Measurements from ENCODE around the gene MTHFD1. TPM values are rescaled to one million over a fixed set of nuclear protein-coding genes. Genes with fewer than 3 reads are reported as not detected.
A peak's percentile ranks its signal among the peaks of the same experiment; 100 is the strongest.

Gene MTHFD1
- total RNA-seq, 3 donors from 2014 or later: 35.9 to 73.3 (median 37.3) TPM

DNA sequence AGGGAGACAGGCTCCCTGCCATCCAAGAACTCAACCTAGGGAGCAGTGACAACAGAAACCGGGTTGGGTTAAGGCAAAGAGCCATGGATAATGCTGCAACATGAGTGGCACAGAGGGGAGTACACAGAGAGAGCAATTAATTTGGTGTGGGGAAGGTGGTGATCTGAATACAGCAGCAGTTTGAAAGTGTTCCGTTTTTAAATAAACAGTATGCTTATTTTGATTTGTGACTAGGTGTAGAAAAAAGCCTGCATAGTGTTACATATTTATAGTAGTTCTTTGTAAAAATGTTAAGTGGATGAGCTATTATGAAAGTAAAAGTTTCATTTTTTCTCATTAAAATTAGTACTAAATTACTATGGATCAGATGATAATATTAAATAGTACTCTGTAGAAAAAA is 85.9 kb downstream of the MTHFD1 start:
- intact Hi-C loops (cut with DNase I, micrococcal nuclease): loop anchor here in 1 of 2 donors (10.0 kb wide), 1 partner anchor 129 kb away; no protein-coding TSS in a partner anchor
- no peak for ATAC-seq

DNA sequence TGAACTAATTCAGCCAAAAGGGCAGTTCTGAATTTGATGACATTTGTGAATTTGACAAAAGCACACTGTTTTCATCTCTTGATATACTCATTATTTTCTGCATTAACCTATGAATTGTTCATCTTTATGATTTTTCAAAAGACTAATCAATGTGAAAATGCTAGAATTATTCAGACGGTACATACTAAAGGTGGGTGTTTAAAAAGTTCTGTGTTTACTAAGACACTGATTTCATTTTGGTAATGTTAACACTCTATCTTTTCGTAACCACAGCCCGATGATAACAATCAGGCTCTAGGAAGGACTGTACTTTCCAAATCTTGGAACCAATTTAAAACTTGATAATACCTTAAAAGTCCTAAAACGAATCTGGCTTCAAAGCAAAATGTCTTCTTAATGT is 86.5 kb downstream of the MTHFD1 start:
- H3K4me1 ChIP-seq (ENCODE audit: low read depth): no peaks in the 10 kb centered on the region
- TF ChIP-seq CTCF (IDR thresholded peaks at IDR 0.05): no peak
- DNase-seq: no peak
- intact Hi-C loops (cut with DNase I, micrococcal nuclease): loop anchor here in 1 of 2 donors (10.0 kb wide), 1 partner anchor 130 kb away; no protein-coding TSS in a partner anchor
- H3K36me3 ChIP-seq (ENCODE audit: low read depth): no peaks in the 10 kb centered on the region
- no peak for ATAC-seq
- H3K9me3 ChIP-seq: no peaks in the 10 kb centered on the region
- H3K4me3 ChIP-seq: no peak overlapping the region

More for the DNA sequence above, 85.9 kb downstream of the MTHFD1 start:
- H3K4me3 ChIP-seq: no peak overlapping the region
- H3K4me1 ChIP-seq (ENCODE audit: low read depth): no peaks in the 10 kb centered on the region
- no peak for TF ChIP-seq CTCF (IDR thresholded peaks at IDR 0.05)
- DNase-seq: no peak
- no peaks in the 10 kb centered on the region for H3K9me3 ChIP-seq
- H3K36me3 ChIP-seq (ENCODE audit: low read depth): no peaks in the 10 kb centered on the region

DNA sequence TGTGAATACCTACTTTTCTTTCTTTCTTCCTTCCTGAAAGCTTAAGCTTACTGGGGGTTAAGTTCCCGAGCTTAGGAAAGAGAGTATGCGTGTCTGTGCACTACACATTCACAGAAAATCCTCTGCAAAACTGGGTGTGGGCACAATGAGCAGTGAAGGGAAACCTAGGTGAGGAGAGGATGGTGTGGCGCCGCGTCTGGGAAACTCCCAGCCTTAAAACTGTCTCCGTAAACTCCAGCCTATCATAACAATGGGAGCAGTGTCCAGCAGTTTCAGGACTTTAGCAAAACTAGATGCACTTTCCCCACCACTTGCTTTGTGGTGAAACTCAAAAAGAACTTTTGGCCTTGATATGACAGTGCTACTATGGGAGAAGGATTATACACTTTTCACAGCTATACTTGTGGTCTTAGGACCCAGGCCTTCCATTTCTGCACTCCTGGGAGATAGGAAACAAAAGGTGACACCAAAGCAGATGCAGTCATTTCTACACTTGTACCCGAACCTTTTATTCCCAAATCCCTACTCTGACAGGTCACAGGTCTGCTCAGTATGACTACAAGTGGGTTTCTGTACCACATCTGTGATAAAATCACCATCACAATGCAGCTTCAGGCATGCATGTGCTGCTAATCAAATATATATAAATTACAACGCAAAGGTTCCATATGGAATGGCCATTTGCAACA is 87.6 kb downstream of the MTHFD1 start:
- DNase-seq: peak in 1 of 3 donors; percentile 15
- intact Hi-C loops (cut with DNase I, micrococcal nuclease): loop anchor here in 1 of 2 donors (10.0 kb wide), 1 partner anchor 131 kb away; no protein-coding TSS in a partner anchor
- ATAC-seq: peak; percentile 70
- Histone ChIP-seq H3K4me3 (no peak overlapping the region), H3K36me3 (ENCODE audit: low read depth) (no peaks in the 10 kb centered on the region), H3K9me3 (no peaks in the 10 kb centered on the region), H3K4me1 (ENCODE audit: low read depth) (no peaks in the 10 kb centered on the region)
- TF ChIP-seq CTCF (IDR thresholded peaks at IDR 0.05): no peak

DNA sequence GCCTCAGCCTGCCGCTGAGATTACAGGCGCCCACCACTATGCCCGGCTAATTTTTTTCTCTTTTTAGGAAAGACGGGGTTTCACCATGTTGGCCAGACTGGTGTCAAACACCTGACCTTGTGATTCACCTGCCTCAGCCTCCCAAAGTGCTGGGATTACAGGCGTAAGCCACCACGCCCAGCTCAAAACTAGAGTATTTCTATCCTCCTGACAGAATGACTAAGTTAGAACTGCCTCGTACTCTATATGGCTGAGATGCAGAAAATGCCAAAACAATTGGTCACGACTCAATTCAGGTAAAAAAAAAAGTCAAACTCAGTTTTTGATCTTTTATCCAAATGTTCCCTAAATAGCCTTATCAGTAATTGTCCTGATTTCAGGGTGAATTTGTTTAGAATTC is 88.3 kb downstream of the MTHFD1 start:
- Histone ChIP-seq H3K4me1 (ENCODE audit: low read depth) (no peaks in the 10 kb centered on the region), H3K9me3 (no peaks in the 10 kb centered on the region), H3K4me3 (no peak overlapping the region), H3K36me3 (ENCODE audit: low read depth) (no peaks in the 10 kb centered on the region)
- TF ChIP-seq CTCF (IDR thresholded peaks at IDR 0.05): no peak
- intact Hi-C loops (cut with DNase I, micrococcal nuclease): loop anchor here in 1 of 2 donors (10.0 kb wide), 1 partner anchor 132 kb away; no protein-coding TSS in a partner anchor
- ATAC-seq (no peak), DNase-seq (no peak)

DNA sequence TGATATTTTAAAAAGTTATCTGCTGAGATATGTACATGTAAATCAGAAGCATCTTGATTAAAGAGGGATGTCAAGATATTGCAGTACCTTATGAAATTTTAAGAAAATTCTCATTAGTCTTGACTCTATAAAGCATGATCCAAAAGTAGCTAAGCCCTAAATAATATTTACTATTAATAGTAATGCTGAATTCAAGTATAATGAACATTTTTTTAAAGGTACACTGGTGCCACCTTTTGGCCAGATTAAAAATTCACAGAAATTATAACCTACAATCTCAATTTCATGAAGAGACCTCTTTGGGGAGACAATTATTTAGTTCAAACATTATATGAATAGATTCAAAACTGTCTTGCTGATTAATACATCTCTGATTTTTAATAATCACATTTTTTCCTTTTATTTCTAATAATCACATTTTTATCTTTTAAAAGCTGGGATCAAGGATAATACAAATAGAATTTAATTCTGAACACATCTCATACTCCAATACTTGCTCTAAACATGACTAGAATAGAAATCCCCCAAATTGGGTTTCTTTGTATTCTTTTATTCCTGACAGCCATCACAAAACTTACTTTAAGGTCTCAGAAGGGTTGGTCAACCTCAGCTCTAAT is 90.6 kb downstream of the MTHFD1 start:
- no peak for TF ChIP-seq CTCF (IDR thresholded peaks at IDR 0.05)
- H3K36me3 ChIP-seq (ENCODE audit: low read depth): no peaks in the 10 kb centered on the region
- H3K4me3 ChIP-seq: no peak overlapping the region
- intact Hi-C loops (cut with DNase I, micrococcal nuclease): loop anchor here in 1 of 2 donors (10.0 kb wide), 1 partner anchor 134 kb away; no protein-coding TSS in a partner anchor
- no peaks in the 10 kb centered on the region for H3K4me1 ChIP-seq (ENCODE audit: low read depth)
- no peak for DNase-seq
- no peaks in the 10 kb centered on the region for H3K9me3 ChIP-seq
- ATAC-seq: no peak
